Measurements from ENCODE around the gene PIK3R2. TPM values are rescaled to one million over a fixed set of nuclear protein-coding genes. Genes with fewer than 3 reads are reported as not detected.
"Not testable (repeated sequence)": the region's sequence is repeated elsewhere in the genome, so short reads cannot be mapped to it uniquely, and the experiment has no call there.

The PIK3R2 gene
- total RNA-seq: 14.8 TPM

DNA sequence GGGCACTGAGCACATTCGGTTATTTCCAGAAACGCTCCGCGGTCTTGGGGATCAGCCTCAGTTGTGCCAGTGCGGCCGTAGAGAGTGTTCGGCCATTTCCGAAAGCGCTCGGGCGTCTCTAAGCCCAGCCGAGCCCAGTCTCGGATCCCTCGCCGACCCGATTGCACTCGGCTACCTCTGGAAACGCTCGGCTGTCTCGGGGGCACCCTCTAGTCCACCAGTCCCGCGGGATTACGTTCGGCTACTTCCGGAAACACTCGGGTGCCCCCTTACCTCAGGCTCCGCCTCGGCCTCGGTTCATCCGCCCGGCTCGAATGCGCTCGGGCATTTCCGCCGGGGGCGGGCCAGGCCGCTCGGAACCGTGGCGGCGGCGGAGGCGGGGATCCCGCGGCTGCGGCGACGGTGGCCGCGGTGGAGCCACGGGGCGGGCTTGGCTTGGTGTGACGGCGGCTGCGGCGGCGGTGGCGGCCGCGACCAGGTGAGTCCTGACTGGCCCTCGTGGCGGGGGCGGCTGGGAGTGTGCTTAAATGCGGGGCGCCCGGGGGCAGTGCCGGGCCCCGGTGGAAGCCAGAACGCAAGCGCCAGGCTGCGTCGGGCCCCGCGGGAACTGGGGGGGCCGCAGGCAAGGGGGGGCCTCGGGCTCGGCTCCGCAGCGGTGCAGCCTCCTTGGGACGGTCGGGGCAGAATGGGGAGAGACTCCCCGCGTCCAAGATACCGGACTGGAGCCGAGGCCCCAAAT is at the start of gene PIK3R2:
PIK3R2 (plus strand) TSS at position 347 of the 739 bp plus-strand sequence. CDS start 2,717 bp downstream, outside the sequence.
- DNase-seq (ENCODE audit: low spot score) (peak; percentile 100), ATAC-seq (peak; percentile 79)

GRCh38 chr19:18104793-18105131 is 48.2 kb upstream of the PIK3R2 start:
- no peak for DNase-seq (ENCODE audit: low spot score)
- no peak for ATAC-seq

DNA sequence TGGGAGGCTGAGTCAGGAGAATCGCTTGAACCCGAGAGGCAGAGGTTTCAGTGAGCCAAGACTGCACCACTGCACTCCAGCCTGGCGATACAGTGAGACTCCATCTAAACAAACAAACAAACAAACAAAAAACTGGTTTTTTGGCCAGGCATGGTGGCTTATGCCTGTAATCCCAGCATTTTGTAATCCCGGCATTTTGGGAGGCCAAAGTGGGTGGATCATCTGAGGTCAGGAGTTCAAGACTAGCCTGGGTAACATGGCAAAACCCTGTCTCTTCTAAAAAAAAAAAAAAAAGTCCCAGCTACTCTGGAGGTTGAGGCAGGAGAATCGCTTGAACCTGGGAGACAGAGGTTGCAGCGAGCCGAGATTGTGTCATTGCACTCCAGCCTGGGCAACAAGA is 47.7 kb upstream of the PIK3R2 start:
- not testable (repeated sequence) for DNase-seq (ENCODE audit: low spot score); ATAC-seq

GRCh38 chr19:18107235-18107634 is 45.7 kb upstream of the PIK3R2 start:
- ATAC-seq: no peak
- DNase-seq (ENCODE audit: low spot score): no peak

GRCh38 chr19:18108897-18109296 is 44.1 kb upstream of the PIK3R2 start:
- DNase-seq (ENCODE audit: low spot score) (no peak), ATAC-seq (no peak)

DNA sequence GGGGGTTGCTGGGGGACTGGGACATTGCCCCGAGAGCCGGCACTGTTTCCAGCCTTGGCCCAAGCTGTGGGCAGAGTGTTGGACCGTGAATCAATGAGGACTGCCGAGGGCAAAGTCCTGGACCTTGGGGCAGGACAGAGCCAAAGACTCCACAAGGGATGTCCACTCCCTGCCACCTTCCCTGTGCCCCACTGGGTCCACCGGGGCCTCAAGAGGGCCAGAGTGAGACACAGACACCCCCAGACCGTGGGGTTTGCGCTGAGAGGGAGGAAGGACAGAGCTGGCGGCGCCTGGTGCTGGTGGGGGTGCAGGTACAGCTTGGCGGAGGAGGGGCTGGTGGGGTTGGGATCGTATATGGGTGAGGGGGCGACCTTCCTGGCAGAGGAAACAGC is 43.6 kb upstream of the PIK3R2 start:
- DNase-seq (ENCODE audit: low spot score): peak; percentile 93
- peak; percentile 79 for ATAC-seq

- peak; percentile 88 for DNase-seq (ENCODE audit: low spot score)
- peak; percentile 84 for ATAC-seq
Measured at GRCh38 chr19:18109733-18110608, 43.0 kb upstream of the PIK3R2 start.

DNA sequence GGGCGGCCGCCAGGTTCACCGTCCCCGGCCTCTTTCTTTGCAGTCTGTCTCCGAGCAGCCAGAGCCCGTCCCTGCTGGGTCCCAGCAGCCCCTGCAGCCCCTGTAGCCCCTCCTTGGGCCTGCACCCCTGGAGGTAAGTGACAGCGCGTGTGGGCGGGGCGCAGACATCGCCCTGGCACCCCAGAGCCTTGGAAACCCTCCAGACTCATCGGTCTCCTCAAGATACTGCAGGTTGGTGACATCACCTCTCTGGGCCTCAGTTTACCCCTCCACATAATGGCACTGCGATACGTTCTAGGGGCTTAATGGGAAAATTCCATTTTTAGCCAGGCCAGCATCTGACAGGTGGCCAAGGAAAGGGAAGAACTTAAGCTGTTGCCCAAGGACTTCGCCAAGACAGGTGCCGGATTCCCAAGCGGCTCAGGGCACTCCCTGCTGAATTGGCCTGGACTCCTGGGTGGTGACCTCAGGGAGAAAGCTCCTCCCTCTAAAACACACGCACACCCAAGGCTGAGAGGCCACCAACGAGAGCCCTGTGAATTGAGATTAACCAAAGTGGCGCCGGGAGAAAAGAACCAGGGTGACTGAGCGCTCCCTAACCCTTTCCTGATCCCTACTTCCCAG is 42.2 kb upstream of the PIK3R2 start:
- ATAC-seq: no peak
- no peak for DNase-seq (ENCODE audit: low spot score)

DNA sequence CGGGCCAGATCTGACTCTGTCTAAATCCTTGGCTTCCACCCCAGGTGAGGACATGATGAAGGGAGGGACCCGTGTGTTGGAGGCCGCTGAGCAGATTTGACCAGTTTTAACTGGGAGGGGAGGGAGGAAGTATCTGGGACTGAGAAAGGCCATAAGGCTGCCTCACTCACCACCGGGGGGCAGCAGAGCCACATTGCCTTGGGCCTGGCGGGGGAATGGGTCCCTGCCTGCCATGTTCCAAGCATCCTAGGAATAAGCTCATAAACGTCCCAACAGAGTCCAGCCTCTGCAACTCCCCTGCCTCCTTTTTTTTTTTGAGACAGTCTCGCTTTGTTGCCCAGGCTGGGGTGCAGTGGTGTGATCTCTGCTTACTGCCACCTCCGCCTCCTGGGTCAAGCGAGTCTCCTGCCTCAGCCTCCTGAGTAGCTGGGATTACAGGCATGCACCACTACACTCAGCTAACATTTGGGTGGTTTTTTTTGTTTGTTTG is 39.9 kb upstream of the PIK3R2 start:
- DNase-seq (ENCODE audit: low spot score) (peak; percentile 85), ATAC-seq (peak; percentile 50)

DNA sequence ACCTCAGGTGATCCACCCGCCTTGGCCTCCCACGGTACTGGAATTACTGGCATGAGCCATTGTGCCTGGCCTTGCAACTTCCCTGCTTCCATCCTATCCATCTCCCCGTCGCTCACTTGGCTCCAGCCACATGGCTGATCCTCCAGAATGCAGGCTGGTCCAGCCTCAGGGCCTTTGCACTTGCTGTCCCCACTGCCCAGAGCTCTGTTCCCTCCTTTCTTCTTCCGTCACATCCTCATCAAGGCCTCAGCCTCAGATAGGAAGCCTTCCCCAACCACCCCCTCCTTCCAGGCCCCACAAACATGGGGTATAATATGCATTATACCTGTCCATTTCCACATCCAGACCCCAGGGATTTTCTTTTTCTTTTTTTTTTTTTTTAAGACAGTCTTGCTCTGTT is 39.1 kb upstream of the PIK3R2 start:
- DNase-seq (ENCODE audit: low spot score) (no peak), ATAC-seq (no peak)

DNA sequence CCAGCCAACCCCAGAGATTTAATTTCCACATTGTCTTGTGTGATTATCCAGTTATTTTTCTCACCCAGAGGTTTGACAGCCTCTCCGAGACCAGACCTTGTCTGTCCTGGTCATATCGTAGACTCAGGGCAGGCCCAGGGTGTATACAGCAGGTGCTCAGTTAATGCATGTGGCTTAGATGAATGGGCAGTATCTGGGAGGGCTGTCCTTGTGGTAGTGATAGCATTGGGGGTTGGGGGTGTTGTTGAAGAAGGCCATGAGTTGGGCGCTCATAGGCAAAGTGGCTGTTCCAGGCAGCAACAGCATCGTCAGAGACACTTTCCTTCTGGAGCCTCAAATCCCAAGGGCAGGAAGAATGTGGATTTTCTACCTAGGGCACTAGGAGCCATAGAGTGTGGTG is 38.5 kb upstream of the PIK3R2 start:
- ATAC-seq: no peak
- no peak for DNase-seq (ENCODE audit: low spot score)

DNA sequence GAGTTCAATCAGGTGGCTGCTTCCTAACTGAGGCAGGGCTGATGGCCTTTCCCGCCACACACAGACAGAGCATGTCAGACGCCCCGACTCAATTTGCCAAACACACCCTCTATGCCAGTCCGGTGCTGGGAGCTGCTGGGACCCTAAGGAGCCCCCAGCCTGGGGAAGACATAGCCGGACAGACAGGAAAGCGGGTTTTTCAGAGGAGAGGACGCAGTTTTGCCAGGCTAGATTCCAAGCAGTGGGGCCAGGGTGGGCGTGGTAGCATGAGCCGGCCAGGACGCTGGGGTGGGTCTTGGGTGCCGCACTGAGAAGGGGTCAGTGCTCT is 35.6 kb upstream of the PIK3R2 start:
- DNase-seq (ENCODE audit: low spot score) (no peak), ATAC-seq (no peak)

- ATAC-seq (peak; percentile 94), DNase-seq (ENCODE audit: low spot score) (peak; percentile 96)
Measured at GRCh38 chr19:18117692-18118378, 35.1 kb upstream of the PIK3R2 start.

DNA sequence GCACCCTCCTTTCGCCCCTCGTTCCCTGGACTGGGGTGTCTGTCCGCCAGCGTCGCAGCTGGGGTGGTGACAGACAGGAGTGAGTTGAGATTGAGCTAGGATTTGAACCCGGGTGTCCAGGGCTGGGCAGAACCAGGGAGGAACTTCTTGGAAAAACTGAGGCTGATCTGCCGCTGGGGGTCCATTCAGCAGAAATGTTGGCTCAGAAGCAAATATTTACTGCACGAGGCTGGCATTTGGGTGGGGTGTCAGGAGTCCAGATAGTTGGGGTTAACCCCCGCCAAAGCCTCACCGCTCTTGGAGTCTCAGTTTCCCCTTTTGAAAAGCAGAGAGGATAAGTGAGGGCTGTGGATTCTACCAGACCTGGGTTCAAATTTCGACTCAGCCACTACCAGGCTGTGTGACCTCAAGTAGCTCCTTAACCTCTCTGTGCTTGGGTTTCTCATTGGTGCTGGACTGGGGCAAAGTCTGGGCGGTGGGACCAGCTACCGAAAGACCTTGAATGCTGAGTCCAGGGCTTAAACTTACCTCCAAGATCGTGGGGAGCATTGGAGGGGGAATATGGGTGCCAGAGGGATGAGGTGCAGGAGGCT is 34.4 kb upstream of the PIK3R2 start:
- DNase-seq (ENCODE audit: low spot score) (no peak), ATAC-seq (no peak)

DNA sequence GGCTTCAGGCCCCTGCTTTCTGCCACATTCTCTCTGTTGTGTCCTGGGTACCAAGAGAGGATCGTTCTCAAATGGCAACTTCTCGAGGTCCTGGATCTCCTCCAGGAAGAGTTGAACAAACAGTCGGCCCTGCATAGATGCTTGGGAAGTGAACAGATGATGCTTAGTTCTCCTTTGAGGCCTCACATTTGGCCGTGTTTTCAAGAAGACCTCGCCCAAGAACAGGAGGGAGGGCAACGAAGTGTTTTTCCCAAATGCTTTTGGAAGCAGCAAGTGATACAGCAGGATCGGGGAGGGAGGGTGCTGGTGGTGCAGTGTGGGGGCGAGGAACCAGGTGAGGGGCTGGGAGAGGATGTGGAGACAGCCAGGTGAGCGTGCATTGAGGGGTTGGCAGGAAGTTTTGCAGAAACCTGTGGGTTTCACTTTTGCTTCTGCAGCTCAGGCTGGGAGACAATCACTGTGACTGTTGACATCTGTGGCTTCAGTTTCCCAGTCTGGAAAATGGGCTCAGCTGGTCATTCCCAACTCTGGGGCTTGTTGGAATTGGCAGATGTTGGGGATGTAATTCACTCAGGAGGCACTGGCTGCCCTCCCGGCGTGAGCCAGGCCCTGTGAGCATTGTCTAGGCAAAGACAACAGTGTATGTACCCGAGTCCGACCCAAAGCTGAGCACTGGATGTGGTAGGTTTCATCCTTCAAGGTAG is 33.8 kb upstream of the PIK3R2 start:
- ATAC-seq: no peak

GRCh38 chr19:18119717-18120105 is 33.3 kb upstream of the PIK3R2 start:
- no peak for ATAC-seq
- DNase-seq (ENCODE audit: low spot score): no peak

More for the DNA sequence above, 33.8 kb upstream of the PIK3R2 start:
- no peak for DNase-seq (ENCODE audit: low spot score)

DNA sequence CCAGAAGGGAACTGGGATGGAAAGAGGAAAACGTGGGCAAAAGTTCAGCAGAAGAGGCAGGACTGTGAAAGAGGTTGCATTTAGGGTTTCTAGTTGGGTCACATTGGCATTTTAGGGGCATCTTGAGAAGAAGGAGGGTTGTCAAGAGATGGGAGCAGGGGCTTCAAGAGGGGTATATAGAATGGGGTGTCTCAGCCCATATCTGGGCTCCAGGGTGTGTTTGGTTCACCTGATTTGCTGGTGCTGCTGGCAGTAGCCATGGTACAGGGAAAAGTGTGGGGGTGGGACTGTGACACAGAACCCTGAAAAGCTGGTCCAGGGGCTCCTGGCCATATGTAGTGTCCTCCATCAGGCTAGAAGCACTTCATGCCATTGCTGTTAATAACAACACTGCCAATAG is 32.8 kb upstream of the PIK3R2 start:
- DNase-seq (ENCODE audit: low spot score) (no peak), ATAC-seq (no peak)

DNA sequence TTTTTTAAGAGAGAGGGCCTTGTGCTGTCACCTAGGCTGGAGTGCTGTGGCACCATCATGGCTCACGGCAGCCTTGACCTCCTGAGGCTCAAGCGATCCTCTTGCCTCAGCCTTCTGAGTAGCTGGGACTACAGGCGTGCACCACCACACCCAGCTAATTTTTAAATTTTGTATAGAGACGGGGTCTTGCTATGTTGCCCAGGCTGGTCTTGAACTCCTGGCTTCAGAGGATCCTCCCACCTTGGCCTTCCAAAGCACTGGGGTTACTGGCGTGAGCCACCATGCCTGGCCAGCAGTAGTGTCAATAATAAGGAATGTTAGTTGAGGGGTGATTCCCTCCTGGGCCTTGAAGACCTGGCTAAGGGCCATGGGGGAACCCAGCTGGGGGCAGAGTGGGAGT is 31.8 kb upstream of the PIK3R2 start:
- ATAC-seq: no peak
- no peak for DNase-seq (ENCODE audit: low spot score)

- DNase-seq (ENCODE audit: low spot score): no peak
- ATAC-seq: no peak
Measured at GRCh38 chr19:18122424-18122823, 30.5 kb upstream of the PIK3R2 start.
